Hematopoietic multipotent progenitor cell (in vitro differentiated cells): Measurements from ENCODE around the gene SBK1. TPM values are rescaled to one million over a fixed set of nuclear protein-coding genes. Genes with fewer than 3 reads are reported as not detected.
"Not testable (repeated sequence)": the region's sequence is repeated elsewhere in the genome, so short reads cannot be mapped to it uniquely, and the experiment has no call there.

Source experiments
- DNase-seq, 3 donors: peaks; one replicate each; pipeline ENCODE4 v3.0.0-alpha.2; 2011 to 2015; ENCODE audit warnings: low read depth in 2 of 3, low spot score in 2 of 3
- small RNA-seq: library from RNA; depleted of rRNA; stranded (forward); fragments of <200 nt; gene quantifications from one replicate; pipeline ENCODE3, GENCODE V24; 2012
- total RNA-seq: library from RNA; depleted of rRNA; stranded (reverse); fragments of >200 nt; gene quantifications from one replicate; pipeline ENCODE4 v1.2.3, GENCODE V29; 2012

Gene SBK1
- total RNA-seq, 1 donor, result 1.1 TPM

DNA sequence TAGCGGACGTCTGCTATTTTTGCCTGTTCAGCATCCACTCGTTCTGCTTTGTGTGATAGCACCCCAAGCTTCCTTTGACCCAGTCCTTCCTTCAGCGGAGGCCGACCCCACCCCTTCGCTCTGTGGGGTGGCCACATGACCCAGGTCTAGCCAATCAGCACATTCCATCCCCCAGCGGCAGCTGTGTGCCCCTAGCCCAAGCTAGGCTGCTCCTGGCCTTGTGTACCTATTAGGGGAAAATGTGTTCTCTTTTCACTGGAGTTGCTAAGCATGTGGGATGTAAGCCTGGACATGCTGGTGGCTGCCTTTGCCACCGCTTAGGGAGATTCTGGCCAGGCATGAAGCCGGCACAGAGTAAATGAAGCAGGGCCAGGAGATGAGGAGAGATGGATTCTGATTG lies 37.9 kb downstream of the SBK1 start:
- peak in 2 of 3 donors; percentile 29 to 36 for DNase-seq

DNA sequence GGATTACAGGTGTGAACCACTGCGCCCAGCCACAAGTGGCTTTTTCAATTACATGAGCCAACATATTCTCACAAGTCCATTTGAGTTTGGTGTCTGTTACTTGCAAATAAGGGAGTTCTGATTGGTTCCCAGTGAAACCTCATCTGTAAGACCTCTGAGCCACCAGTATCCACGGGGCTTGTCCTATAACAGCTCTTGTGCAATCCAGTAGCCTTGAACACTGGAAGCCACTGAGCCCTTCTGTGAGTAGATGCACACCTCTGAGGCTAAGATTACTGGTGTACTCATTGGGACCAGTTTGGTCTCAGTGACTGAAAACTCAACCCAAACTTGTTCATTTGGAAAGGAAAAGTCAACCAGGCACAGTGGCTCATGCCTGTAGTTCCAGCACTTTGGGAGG lies 38.7 kb downstream of the SBK1 start:
- DNase-seq, result not testable (repeated sequence)

- DNase-seq, result not testable (repeated sequence)
These were observed 40.3 kb downstream of the SBK1 start for GRCh38 chr16:28332632-28333031.

DNA sequence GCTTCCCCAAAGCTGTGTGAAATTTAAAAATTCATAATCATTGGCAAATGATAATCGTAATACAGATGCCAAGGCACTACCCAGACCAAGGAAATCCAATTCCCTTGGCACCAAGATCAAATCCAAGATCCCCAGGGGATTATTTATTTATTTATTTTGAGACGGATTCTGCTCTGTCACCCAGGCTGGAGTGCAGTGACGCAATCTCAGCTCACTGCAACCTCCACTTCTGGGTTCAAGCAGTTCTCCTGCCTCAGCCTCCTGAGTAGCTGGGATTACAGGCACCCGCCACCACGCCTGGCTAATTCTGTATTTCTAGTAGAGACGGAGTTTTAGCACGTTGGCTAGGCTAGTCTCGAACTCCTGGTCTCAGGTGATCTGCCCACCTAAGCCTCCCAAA lies 43.4 kb downstream of the SBK1 start:
- DNase-seq, result not testable (repeated sequence)

DNA sequence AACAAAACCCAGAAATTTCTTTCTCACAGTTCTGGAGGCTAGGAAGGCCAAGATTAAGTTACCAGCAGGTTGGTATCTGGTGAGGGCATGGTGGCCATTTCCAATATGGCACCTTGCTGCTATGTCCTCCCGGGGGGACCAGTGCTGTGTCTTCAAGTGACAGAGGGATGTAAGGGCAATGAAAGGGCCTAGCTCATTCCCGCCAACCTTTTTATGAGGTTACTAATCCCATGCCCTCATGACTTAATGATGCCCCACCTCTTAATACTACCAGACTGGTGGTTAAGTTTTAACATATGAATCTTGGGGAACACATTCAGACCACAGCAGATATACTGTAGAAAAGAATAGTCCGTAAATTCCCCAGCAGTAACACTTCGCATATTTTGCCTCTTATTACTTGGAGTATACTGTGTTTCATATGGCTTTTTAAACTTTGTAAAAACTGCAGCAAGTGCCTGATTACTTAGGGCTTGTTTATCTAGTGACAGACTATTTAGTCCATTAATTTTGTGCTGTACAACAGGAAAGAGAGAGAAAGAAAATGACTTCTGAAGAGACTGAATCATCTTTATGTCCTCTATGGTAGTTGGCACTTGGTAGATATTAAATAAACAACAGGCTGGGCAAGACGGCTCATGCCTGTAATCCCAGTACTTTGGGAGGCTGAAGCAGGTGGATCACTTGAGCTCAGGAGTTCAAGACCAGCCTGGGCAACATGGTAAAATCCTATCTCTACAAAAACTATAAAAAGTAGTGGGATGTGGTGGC lies 44.8 kb downstream of the SBK1 start:
- DNase-seq, result not testable (repeated sequence)

DNA sequence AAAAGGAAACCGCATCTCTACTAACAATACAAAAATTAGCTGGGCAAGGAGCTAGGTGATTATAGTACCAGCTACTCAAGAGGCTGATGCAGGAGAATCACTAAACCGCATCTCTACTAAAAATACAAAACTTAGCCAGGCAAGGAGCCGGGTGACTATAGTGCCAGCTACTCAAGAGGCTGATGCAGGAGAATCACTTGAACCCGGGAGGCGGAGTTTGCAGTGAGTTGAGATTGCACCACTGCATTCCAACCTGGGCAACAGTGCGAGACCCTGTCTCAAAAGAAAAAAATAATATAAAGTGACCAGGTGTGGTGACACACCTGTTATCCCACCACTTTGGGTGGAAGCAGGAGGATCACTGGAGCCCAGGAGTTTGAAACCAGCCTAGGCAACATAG lies 45.9 kb downstream of the SBK1 start:
- DNase-seq, result not testable (repeated sequence)

GRCh38 chr16:28362600-28362999 lies 70.3 kb downstream of the SBK1 start:
- not testable (repeated sequence) for DNase-seq

DNA sequence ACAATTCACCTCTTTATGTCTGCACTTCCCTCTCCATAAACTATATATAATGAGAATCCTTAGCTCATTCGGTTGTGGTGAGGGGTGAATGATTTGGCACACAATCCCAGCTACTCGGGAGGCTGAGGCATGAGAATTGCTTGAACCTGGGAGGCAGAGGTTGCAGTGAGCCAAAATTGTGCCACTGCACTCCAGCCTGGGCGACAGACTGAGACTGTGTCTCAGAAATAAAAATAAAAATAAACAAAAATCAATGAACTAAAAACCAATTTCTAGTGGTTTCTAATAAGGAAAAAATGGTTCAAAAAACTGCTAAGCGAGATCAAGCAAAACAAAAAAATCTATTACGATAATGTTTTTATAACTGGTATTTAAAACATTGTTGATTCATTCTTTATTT lies 71.1 kb downstream of the SBK1 start, which contains the start of gene NPIPB6:
TSS of gene NPIPB6 (minus strand) at position 101 of the 400 bp plus-strand sequence. CDS start 686 bp downstream, outside the sequence.
- DNase-seq, result not testable (repeated sequence)

- DNase-seq, result not testable (repeated sequence)
These were observed 72.2 kb downstream of the SBK1 start for GRCh38 chr16:28364268-28365173.

GRCh38 chr16:28367926-28368325 lies 75.6 kb downstream of the SBK1 start:
- not testable (repeated sequence) for DNase-seq

Small RNA genes lying within 50 kb of the gene (small RNA-seq; reads per million reads assigned to genes)
- not detected for gene AC138904.2

Other genes with a start within 250 kb of the SBK1 start
- gene GSG1L, start 228.8 kb upstream of the SBK1 start, total RNA-seq, result not detected
- gene XPO6, start 80.6 kb upstream of the SBK1 start, total RNA-seq, result 139 TPM
- 1.1 TPM for gene NPIPB6, start 71.0 kb downstream of the SBK1 start, total RNA-seq
- gene EIF3CL, start 111.3 kb downstream of the SBK1 start, total RNA-seq, result 249 TPM
- gene NPIPB7, start 179.8 kb downstream of the SBK1 start, total RNA-seq, result not detected
- gene CLN3, start 199.5 kb downstream of the SBK1 start, total RNA-seq, result 39.0 TPM
- 2.7 TPM for gene APOBR, start 202.1 kb downstream of the SBK1 start, total RNA-seq
- not detected for gene IL27, start 214.3 kb downstream of the SBK1 start, total RNA-seq
- not detected for gene NUPR1, start 246.4 kb downstream of the SBK1 start, total RNA-seq